ENCODE measurements around the gene ACSS1.

DNA sequence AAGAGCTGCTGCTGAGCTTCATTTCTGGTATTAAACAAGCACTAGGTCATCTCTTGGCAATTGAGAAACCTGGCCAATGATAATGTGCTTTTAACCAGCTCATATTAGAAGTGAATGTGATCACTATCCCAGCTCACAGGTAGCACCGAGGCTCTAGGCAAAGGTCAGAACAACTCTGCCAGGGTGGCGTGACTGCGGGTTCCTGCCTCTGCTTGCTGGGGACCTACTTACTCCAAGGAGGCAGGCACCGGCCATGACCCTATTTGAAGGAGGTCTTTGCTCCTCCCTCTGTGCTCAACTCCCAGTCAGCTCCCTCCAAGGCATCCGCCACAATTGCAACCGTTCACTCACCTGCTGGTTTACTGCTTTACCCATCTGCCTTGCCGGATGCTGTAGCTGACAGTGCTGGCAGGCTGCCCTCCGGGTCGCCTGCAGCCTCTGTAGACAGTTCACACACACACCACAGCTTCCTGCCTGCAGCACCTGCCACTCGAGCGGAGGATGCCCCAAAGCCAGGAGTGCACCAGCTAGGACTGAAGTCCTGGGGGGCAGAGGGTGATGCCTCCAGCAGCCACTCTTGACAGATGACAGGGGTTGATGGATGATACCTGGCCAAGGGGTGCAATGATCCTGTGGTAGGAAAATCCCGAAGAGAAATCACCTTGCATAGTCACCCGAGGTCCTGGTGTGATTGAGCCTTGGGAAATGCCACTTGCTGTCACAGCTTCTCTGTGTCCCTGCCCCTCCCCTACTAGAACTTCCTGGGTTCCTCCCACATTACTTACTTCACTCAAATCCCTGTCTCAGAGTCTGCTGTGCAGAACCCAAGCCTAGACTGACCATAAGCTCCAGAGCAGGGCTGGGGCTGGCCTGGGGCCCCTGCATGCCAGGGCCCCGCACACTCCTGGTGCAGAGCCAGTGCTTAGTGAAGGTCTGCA lies 32.8 kb upstream of the ACSS1 start:
- TF ChIP-seq, protein P1, sequence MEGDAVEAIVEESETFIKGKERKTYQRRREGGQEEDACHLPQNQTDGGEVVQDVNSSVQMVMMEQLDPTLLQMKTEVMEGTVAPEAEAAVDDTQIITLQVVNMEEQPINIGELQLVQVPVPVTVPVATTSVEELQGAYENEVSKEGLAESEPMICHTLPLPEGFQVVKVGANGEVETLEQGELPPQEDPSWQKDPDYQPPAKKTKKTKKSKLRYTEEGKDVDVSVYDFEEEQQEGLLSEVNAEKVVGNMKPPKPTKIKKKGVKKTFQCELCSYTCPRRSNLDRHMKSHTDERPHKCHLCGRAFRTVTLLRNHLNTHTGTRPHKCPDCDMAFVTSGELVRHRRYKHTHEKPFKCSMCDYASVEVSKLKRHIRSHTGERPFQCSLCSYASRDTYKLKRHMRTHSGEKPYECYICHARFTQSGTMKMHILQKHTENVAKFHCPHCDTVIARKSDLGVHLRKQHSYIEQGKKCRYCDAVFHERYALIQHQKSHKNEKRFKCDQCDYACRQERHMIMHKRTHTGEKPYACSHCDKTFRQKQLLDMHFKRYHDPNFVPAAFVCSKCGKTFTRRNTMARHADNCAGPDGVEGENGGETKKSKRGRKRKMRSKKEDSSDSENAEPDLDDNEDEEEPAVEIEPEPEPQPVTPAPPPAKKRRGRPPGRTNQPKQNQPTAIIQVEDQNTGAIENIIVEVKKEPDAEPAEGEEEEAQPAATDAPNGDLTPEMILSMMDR (IDR thresholded peaks at IDR 0.05) = no peak
- TF ChIP-seq POLR2A (IDR thresholded peaks at IDR 0.05) = no peak
- no peak for TF ChIP-seq EP300 (IDR thresholded peaks at IDR 0.05)

Measured in upper lobe of left lung (tissue), 4 donors.